HL-60 (cell line): Measurements from ENCODE around the gene STX19.

Experiments
- CTCF ChIP-seq: IDR thresholded peaks from one replicate; pipeline ENCODE4 v1.5.1; 2011; ENCODE audit warnings: low read length, control low read depth, inconsistent platforms; ENCODE audit not compliant: insufficient read depth
- POLR2AphosphoS5 ChIP-seq: IDR thresholded peaks from 2 replicates; pipeline ENCODE4 v1.6.1; 2012; ENCODE audit warnings: low read depth
- REST ChIP-seq: IDR thresholded peaks from 2 replicates; pipeline ENCODE4 v1.6.1; 2012; ENCODE audit warnings: low read depth; ENCODE audit not compliant: insufficient replicate concordance

- TF ChIP-seq CTCF: no peak
- no peak for TF ChIP-seq REST
- peak; percentile 40; the same call in 1 of the 2 replicates for TF ChIP-seq POLR2AphosphoS5
These were observed 48.3 kb downstream of the STX19 start, which contains the start of gene ARL13B for GRCh38 chr3:93979850-93980676.
